ENCODE results near the gene STX11.

STX11 gene

DNA sequence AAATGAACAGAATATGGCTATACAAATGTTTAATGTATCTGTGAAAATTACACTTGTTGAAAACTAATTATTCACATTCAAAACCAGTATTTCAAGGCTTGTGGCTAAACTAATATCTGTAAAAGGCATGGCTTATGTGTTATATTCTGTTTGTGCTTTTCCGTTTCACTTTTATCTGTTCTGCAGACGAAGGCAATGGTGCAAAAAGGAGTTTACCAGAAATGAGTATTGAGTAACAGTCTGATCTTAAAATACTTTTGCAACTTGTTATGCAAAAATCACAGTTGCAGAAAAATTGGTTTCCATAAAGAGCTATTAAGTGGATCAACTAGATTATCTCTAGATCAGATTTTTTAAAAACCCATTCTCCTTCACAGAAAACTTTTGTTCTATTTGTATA, 9.4 kb upstream of the STX11 start:
- DNase-seq (ENCODE audit: insufficient read length, low spot score) (no peak), FAIRE-seq (no peak)

DNA sequence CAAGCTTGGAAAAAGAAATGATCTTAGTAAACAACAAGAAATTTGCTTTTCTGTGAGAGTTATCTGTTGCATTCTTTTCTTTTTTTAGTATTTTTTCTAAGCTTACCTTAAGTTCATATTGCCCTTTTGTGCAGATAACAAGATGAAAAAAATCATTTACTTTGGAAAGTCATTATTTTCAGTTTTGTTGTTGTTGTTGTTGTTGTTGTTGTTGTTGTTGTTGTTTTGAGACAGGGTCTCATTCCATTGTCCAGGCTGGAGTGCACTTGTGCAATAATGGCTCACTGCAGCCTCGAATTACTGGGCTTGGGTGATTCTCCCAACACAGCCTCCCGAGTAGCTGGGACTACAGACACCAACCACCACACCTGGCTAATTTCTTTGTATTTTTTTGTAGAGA, 8.8 kb upstream of the STX11 start:
- DNase-seq (ENCODE audit: insufficient read length, low spot score): no peak
- FAIRE-seq: no peak

DNA sequence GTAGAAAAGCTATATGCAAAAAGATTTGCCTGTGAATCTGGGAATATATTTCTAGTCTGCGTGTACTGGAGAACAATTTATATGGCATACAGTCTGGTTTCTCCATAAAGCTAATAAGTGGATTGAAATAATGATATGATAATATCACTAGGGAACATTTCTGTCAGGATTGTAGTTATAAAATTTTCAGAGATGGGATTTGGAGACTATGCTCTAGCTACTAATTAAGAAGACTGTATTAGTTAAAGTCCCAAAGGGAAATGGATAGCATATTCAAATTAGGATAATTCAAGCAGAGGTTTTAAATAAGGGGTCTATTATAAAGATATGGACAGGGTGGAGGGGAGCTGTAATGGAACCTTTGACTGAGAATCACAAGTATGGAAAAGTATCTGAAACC, 7.2 kb upstream of the STX11 start:
- FAIRE-seq: no peak
- DNase-seq (ENCODE audit: insufficient read length, low spot score): no peak

DNA sequence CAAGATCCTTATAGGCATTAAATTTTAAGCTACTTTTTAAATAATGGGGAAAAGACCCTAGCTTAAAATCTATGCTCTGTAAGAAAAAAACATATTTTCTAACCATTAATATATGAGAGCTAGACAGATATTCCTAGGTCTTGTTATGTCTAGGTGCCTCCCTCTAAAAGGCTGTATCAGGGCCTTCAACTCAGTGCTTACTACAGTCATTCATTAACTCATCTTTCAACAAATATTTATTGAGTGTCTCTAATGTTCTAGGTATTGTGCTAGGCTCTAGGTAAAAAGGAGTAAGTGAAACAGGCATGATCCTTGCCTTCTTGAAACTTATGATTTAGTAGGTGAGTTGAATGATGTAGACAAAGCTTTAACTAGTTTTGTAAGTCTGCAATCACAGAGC, 6.4 kb upstream of the STX11 start:
- FAIRE-seq: no peak
- DNase-seq (ENCODE audit: insufficient read length, low spot score): no peak

DNA sequence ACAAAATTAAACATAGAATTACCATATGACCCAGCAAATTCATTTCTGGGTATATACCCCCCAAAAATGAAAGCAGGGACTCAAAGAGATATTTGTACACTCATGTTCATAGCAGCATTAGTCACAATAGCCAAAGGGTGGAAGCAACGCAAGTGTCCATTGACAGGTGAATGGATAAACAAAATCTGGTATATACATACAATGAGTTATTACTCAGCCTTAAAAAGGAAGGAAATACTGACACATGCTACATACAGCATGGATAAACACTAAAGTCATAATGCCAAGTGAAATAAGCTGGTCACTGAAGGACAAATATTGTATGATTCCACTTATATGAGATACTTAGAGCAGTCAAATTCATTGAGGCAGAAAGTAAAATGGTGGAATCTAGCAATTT, 5.3 kb upstream of the STX11 start:
- FAIRE-seq (no peak), DNase-seq (ENCODE audit: insufficient read length, low spot score) (no peak)

DNA sequence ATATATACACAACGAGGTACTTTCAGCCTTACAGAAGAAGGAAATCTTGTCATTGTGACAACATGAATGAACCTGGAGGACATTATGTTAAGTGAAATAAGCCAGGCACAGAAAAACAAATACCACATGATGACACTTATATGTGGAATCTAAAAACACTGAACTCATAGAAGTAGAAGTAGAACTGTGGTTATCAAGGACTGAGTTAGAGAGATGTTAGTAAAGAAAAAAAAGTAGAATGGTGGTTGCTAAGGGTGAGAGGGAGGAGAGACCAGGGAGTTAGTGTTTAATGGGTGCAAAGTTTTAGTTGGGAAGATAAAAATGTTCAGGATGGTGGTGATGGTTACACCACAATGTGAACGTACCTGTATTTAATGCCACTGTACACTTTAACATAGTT, 4.8 kb upstream of the STX11 start:
- DNase-seq (ENCODE audit: insufficient read length, low spot score) (no peak), FAIRE-seq (no peak)

DNA sequence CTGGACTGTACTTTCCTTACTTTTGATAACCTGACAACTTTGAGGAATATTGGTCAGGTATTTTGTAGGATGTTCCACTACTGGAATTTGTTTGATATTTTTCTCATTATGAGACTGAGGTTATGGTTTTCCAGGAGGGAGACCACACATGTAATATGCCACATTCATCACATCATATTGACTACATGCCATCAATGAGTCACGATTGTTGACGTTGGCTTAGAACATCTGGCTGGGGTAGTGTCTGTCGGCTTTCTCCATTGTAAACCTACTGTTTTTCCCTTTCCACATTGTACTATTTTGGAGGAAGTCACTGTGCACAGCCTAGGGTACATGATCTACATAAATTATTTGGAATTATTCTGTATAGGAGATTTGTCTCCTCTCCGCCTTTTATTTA, 1.4 kb upstream of the STX11 start:
- FAIRE-seq: no peak

DNA sequence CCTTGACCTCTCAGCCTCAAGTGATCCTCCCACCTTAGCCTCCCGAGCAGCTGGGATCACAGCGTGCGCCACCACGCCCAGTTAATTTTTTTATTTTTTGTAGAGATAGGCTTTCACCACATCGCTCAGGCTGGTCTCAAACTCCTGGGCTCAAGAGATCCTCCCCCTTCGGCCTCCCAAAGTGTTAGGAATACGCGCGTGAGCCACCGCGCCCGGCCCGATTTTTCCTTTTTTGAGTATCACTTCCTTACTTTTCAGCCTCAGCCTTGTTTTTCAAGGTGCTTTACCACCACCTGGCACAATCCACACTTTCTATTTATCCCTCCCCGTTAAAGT, 791 bp upstream of the STX11 start:
- FAIRE-seq (no peak), DNase-seq (ENCODE audit: insufficient read length, low spot score) (no peak)

More for the DNA sequence above, 1.4 kb upstream of the STX11 start:
- no peak for DNase-seq (ENCODE audit: insufficient read length, low spot score)

DNA sequence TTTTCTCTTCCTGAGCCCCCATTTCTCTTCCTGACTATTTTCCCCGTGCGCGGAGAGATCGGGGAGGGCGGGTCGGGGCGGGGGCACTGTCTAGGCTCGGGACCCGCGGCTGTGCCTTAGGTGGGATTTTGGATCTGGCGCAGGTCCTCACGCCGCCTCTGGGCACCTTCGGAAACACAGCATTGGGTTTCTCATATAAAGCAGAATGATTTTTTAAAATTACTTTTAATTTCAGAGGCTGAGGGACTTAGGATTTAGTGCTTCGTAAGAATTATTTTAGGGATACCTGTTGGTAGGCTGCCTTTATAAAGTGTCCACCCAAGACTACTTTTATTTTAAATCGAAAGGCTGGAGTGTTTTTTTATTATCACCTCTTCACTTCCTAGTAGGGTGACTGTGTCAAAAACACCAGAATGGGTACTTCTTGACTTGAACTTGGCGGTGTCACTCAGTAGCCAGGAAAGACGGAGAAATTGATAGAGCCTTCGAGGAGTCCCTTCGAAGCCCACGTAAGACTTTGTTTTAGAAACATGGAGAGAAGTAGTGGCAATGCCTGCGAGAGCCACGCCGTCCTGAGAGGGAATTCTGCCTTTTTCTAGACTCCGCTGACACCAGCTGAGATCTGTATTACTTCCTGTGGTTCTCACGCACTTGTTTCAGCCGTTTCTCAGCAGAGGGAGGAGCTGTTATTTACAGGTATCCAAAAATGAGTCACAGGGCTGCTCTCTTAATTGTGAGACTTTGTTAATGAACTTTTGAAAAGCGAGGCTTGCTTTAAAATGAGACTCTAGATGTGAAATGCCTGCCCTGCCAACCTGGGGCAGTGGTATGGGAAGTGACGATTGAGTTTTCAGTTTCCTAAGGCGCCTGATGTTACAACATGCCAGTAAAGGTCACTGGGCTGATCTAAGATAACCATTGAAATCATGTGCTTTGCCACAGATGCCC, 667 bp downstream of the STX11 start:
- DNase-seq (ENCODE audit: insufficient read length, low spot score) (peak; percentile 26), FAIRE-seq (no peak)

DNA sequence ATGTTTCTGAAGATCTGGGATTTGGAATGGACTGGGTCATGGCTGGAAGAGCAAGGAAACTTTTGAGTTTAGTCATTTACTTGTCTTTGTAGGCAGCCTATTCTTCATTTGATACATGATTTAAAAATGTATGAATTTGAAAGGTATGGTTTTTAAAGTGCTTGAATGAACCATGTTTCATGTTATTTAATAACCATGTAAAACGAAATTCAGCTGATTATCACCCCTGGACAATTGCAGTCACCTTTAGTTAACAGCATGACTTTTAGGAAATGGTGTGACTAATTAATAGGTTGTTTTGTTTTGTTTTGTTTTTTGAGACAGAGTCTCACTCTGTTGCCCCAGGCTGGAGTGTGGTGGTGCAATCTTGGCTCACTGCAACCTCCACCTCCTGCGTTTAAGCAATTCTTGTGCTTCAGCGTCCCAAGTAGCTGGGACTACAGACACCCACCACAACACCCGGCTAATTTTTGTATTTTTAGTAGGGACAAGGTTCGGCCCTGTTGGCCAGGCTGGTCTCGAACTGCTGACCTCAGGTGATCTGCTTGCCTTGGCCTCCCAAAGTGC, 2.1 kb downstream of the STX11 start:
- DNase-seq (ENCODE audit: insufficient read length, low spot score): no peak
- no peak for FAIRE-seq

DNA sequence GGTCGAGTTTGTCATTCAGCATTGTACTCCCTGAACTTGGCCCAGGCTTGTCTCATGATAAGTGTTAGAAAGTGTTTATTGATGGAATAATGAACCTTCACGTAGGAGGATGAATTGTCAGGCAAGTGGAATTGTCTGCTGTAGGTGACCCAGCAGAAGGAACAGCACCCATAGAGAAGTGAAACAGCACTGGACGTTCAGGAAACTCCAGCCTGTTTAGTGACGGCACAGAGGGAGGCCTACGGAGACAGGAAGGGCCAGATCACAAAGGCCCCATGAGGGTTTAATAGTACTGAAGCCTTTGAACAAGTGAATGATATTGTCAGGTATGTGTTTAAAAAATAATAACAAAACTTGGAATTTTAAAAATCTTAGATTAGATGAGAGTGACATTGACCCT, 2.9 kb downstream of the STX11 start:
- no peak for DNase-seq (ENCODE audit: insufficient read length, low spot score)
- FAIRE-seq: no peak

GRCh38 chr6:144153971-144154370, 3.7 kb downstream of the STX11 start:
- no peak for FAIRE-seq
- no peak for DNase-seq (ENCODE audit: insufficient read length, low spot score)

- FAIRE-seq: no peak
- no peak for DNase-seq (ENCODE audit: insufficient read length, low spot score)
Measured at GRCh38 chr6:144155529-144155928, 5.2 kb downstream of the STX11 start.

GRCh38 chr6:144156338-144156737, 6.0 kb downstream of the STX11 start:
- DNase-seq (ENCODE audit: insufficient read length, low spot score): no peak

GRCh38 chr6:144156991-144157390, 6.7 kb downstream of the STX11 start:
- DNase-seq (ENCODE audit: insufficient read length, low spot score) (no peak), FAIRE-seq (no peak)

More at GRCh38 chr6:144156338-144156737, 6.0 kb downstream of the STX11 start:
- no peak for FAIRE-seq

DNA sequence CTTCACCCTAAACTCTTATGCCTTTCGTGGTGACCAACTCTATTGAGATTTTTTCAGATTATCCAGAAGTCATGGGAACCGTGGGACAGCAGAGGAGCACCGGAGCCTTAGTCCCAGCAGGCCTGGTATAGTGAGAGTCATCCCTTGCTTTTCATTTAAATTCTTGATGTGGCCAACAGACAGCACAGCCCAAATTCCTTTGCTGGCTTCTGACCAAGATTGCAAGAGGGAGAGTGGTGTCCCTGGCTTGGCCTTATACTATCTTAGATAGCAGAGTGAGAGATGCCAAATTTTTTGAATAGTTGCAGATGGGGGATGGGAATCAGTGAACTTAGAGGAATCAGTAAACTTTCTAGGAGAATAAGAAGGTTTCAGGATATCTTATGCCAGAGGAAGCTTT, 7.8 kb downstream of the STX11 start:
- peak; percentile 4 for FAIRE-seq
- DNase-seq (ENCODE audit: insufficient read length, low spot score): peak; percentile 67

GRCh38 chr6:144159223-144159622, 8.9 kb downstream of the STX11 start:
- no peak for DNase-seq (ENCODE audit: insufficient read length, low spot score)
- no peak for FAIRE-seq

DNA sequence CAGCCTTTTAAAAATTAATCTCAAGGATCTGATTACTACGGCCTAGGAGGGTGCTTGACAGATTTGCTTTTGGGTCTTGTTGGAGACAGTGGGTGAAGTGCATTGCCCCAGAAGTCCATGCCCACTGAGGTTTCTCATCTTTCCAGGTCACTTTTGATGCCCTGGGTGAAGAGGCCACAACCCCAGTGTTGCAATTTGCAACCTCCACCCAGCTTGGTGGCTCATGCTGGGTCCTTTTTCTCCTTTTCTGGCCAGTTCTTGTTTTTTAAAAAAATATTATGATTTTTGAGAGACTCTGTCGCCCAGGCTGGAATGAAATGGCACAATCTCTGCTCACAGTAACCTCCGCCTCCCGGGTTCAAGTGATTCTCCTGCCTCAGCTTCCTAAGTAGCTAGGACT, 9.4 kb downstream of the STX11 start:
- DNase-seq (ENCODE audit: insufficient read length, low spot score): no peak
- no peak for FAIRE-seq

DNA sequence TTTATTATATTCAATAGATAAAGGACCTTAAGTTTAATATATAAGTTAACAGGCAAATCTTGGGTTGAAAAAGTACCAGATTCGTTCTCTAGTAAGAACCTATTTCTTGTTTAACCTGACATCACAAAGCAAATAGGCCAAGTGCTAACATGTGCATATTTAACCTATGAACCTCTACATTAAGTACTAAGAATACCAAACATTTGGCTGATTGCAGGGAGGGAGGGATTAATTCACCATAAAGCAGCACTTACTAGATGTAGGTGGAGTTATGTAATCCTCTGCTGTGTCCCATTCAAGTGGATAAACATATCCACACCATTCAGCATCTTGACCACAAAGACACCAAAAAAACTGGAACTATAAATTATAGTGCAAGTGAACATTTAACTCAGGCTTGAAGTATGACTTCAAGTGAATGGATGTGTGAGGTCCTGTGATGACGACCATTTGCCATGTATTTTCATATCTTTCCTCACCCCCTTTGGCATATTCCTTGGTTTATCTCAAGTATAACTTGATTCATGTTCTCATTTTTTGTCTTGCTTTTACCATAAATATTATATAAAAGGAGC, 10.2 kb downstream of the STX11 start:
- DNase-seq (ENCODE audit: insufficient read length, low spot score) (peak; percentile 3), FAIRE-seq (no peak)

DNA sequence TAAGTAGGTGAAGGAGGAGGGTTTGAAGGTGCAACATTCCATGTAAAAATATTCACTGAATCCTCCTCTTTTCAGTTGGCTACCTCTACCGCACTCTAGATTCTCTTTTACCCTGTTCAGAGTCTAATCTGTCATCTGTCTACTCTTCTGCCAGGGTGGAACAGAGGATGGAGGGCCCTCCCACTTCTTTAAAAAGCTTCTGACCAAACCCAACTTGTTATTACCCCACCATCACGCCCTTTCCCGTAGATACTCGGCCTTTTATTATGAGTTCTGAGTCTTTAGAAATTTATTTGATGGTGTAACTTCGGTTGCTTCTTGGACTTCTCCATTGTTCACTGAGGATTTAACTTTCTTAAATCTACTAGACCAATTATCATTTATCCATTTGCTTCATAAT, 11.7 kb downstream of the STX11 start:
- no peak for DNase-seq (ENCODE audit: insufficient read length, low spot score)
- FAIRE-seq: no peak

GRCh38 chr6:144162977-144163376, 12.7 kb downstream of the STX11 start:
- DNase-seq (ENCODE audit: insufficient read length, low spot score) (no peak), FAIRE-seq (no peak)

DNA sequence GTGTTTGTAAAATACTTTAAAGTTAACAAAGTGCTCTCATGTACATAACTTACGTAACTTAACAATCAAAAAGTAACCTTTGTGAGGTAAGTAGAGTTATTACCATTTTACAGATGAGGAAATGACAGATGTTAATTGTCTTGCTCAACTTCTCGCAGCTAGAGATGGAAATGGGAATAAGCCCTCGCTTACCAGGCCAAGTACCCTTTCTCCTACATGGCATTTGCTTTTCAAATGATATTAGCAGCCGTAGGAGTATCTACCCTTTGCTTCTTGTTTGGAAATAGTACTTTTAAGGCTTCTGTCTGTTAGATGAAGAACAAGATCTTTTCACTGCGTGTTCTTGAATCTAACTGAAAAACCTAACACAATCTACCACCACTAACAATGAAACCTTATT, 15.5 kb downstream of the STX11 start:
- FAIRE-seq (peak; percentile 33), DNase-seq (ENCODE audit: insufficient read length, low spot score) (no peak)

Data from HTR-8/SVneo (cell line).